H1 (cell line): Measurements from ENCODE around the gene ERP44. TPM values are rescaled to one million over a fixed set of nuclear protein-coding genes. Genes with fewer than 3 reads are reported as not detected.

Experiments used
- CTCF ChIA-PET: fragments of 300-600 bp; sonication (Branson Sonifier 250); formaldehyde crosslinking; loops from one replicate; lab custom pipeline; 2021; ENCODE audit not compliant: partially characterized antibody; lab: Charles Lee
- POLR2A ChIA-PET: fragments of 300-600 bp; sonication (Branson Sonifier 250); formaldehyde crosslinking; loops from one replicate; lab custom pipeline; 2021; ENCODE audit warnings: inconsistent platforms; ENCODE audit not compliant: partially characterized antibody; lab: Charles Lee
- DNase-seq, 2 experiments: peaks; one replicate each; pipeline versions ENCODE4 v3.0.0 to v3.0.0-alpha.2; 2010 to 2022; ENCODE audit warnings: low spot score in 2 of 2, low read depth in 1 of 2, mixed read lengths in 1 of 2
- FAIRE-seq: peaks from 2 replicates; lab custom pipeline; 2011; peaks lifted over from hg19 to GRCh38; lab: Jason Lieb, UNC
- H2AFZ ChIP-seq: 2 replicates; pipeline ENCODE4 v1.8.1; 2012; ENCODE audit warnings: low read length, inconsistent platforms
- H2AK5ac ChIP-seq: 2 replicates; pipeline ENCODE4 v1.6.1; 2013; ENCODE audit warnings: low read depth, low read length
- H2BK120ac ChIP-seq: replicated peaks from 2 replicates; pipeline ENCODE3; 2013; ENCODE audit warnings: low read depth, low read length, inconsistent platforms
- H2BK12ac ChIP-seq: 2 replicates; pipeline ENCODE4 v1.6.1; 2013; ENCODE audit warnings: low read depth, low read length
- H2BK15ac ChIP-seq: 2 replicates; pipeline ENCODE4 v1.6.1; 2013; ENCODE audit warnings: low read length
- H2BK20ac ChIP-seq: 2 replicates; pipeline ENCODE4 v1.6.1; 2013; ENCODE audit warnings: low read length
- H2BK5ac ChIP-seq: 2 replicates; pipeline ENCODE4 v1.6.1; 2013; ENCODE audit warnings: low read depth, low read length
- H3K14ac ChIP-seq: 2 replicates; pipeline ENCODE4 v1.6.1; 2013; ENCODE audit warnings: inconsistent platforms; ENCODE audit not compliant: insufficient read length
- H3K18ac ChIP-seq: 2 replicates; pipeline ENCODE4 v1.6.1; 2013; ENCODE audit warnings: low read length; ENCODE audit errors: extremely low read depth
- H3K23ac ChIP-seq: 2 replicates; pipeline ENCODE4 v1.6.1; 2013; ENCODE audit warnings: inconsistent platforms; ENCODE audit not compliant: insufficient read length
- H3K23me2 ChIP-seq: 2 replicates; pipeline ENCODE4 v1.6.1; 2013; ENCODE audit warnings: low read depth, low read length
- H3K27ac ChIP-seq: 2 replicates; pipeline ENCODE4 v1.6.1; 2011; ENCODE audit warnings: low read depth, low read length, inconsistent platforms
- H3K27me3 ChIP-seq, 4 experiments: replicated peaks in 1 of 4; 1 replicate in 1 of 4; 2 replicates in 3 of 4; pipeline versions ENCODE4 v1.6.1 to v1.8.1; 2011 to 2013; ENCODE audit warnings: low read length in 3 of 4, mild to moderate bottlenecking in 3 of 4, inconsistent platforms in 2 of 4, mixed read lengths in 2 of 4, moderate library complexity in 1 of 4; ENCODE audit not compliant: control insufficient read depth in 3 of 4, insufficient read depth in 3 of 4; ENCODE audit errors: extremely low read depth in 1 of 4
- H3K36me3 ChIP-seq, 4 experiments: 2 replicates each; pipeline versions ENCODE4 v1.6.1 to v1.8.1; 2011 to 2013; ENCODE audit warnings: mild to moderate bottlenecking in 4 of 4, low read length in 3 of 4, moderate library complexity in 2 of 4, control low read depth in 1 of 4, inconsistent platforms in 1 of 4; ENCODE audit not compliant: insufficient read depth in 4 of 4, control insufficient read depth in 2 of 4
- H3K4ac ChIP-seq: replicated peaks from 2 replicates; pipeline ENCODE3; 2013; ENCODE audit warnings: low read length, low read depth, mixed read lengths, inconsistent platforms; ENCODE audit not compliant: insufficient read length
- H3K4me1 ChIP-seq, 4 experiments: replicated peaks in 1 of 4; 1 replicate in 1 of 4; 2 replicates in 3 of 4; pipeline versions ENCODE4 v1.6.1 to v1.8.1; 2011 to 2013; ENCODE audit warnings: low read length in 3 of 4, inconsistent platforms in 2 of 4, mixed read lengths in 1 of 4; ENCODE audit not compliant: insufficient read depth in 4 of 4, control insufficient read depth in 3 of 4
- H3K4me2 ChIP-seq, 2 experiments: 2 replicates each; pipeline versions ENCODE4 v1.6.1 to v1.8.1; 2011 to 2013; ENCODE audit warnings: low read depth in 2 of 2, low read length in 2 of 2, control low read depth in 1 of 2, inconsistent platforms in 1 of 2, mild to moderate bottlenecking in 1 of 2; ENCODE audit not compliant: insufficient read depth in 1 of 2
- H3K4me3 ChIP-seq, 4 experiments: fragments of 200-600, 300-600 bp in 1 of 4; sonication (generic), shearing (Covaris generic), sonication (Bioruptor Twin) in 1 of 4; 2 replicates each; pipeline versions ENCODE4 v1.5.1 to v1.8.1; 2011 to 2016; ENCODE audit warnings: low read length in 4 of 4, low read depth in 3 of 4, control low read depth in 2 of 4, inconsistent platforms in 2 of 4, mild to moderate bottlenecking in 2 of 4, mixed read lengths in 1 of 4, moderate library complexity in 1 of 4; ENCODE audit not compliant: insufficient read depth in 2 of 4; ENCODE audit errors: extremely low read depth in 1 of 4
- H3K56ac ChIP-seq: replicated peaks from 2 replicates; pipeline ENCODE3; 2013; ENCODE audit warnings: low read depth, mild to moderate bottlenecking, mixed read lengths, low read length, inconsistent platforms; ENCODE audit not compliant: insufficient read length
- H3K79me1 ChIP-seq: 2 replicates; pipeline ENCODE4 v1.6.1; 2013; ENCODE audit warnings: low read depth, low read length, control low read depth
- H3K79me2 ChIP-seq, 2 experiments: 2 replicates each; pipeline versions ENCODE4 v1.6.1 to v1.8.1; 2012 to 2013; ENCODE audit warnings: low read length in 2 of 2, mild to moderate bottlenecking in 2 of 2, inconsistent platforms in 1 of 2; ENCODE audit not compliant: insufficient read depth in 2 of 2, control insufficient read depth in 1 of 2
- H3K9ac ChIP-seq, 4 experiments: replicated peaks in 1 of 4; 1 replicate in 1 of 4; 2 replicates in 3 of 4; pipeline versions ENCODE4 v1.6.1 to v1.8.1; 2011 to 2013; ENCODE audit warnings: low read depth in 3 of 4, low read length in 3 of 4, control low read depth in 2 of 4, mild to moderate bottlenecking in 2 of 4, moderate library complexity in 2 of 4, inconsistent platforms in 1 of 4; ENCODE audit errors: extremely low read depth in 1 of 4
- H3K9me3 ChIP-seq, 2 experiments: 2 replicates each; pipeline versions ENCODE4 v1.6.1 to v1.8.1; 2012 to 2013; ENCODE audit warnings: mild to moderate bottlenecking in 2 of 2, moderate library complexity in 2 of 2, control low read depth in 1 of 2, inconsistent platforms in 1 of 2, low read depth in 1 of 2, low read length in 1 of 2, mixed read lengths in 1 of 2; ENCODE audit not compliant: insufficient read depth in 2 of 2
- H4K20me1 ChIP-seq, 2 experiments: replicated peaks in 1 of 2; 2 replicates each; pipeline versions ENCODE3 to v1.8.1; 2011 to 2013; ENCODE audit warnings: inconsistent platforms in 2 of 2, low read length in 2 of 2, mild to moderate bottlenecking in 1 of 2; ENCODE audit not compliant: insufficient read depth in 2 of 2, control insufficient read depth in 1 of 2
- H4K5ac ChIP-seq: 2 replicates; pipeline ENCODE4 v1.6.1; 2013; ENCODE audit warnings: low read length, low read depth, mixed read lengths, inconsistent platforms; ENCODE audit not compliant: insufficient read length
- H4K8ac ChIP-seq: 2 replicates; pipeline ENCODE4 v1.8.0; 2013; ENCODE audit warnings: mild to moderate bottlenecking, moderate library complexity, low read length, inconsistent platforms; ENCODE audit not compliant: insufficient read depth; ENCODE audit errors: extremely low read depth
- H4K91ac ChIP-seq: replicated peaks from 2 replicates; pipeline ENCODE3; 2013; ENCODE audit warnings: low read length, mixed read lengths, inconsistent platforms; ENCODE audit not compliant: insufficient read length
- ASH2L ChIP-seq: fragments of 200-600, 300-600 bp; sonication (generic); IDR thresholded peaks from one replicate; pipeline ENCODE4 v1.7.1; 2017; ENCODE audit warnings: low read length
- HDAC2 ChIP-seq, 2 experiments: fragments of 300-600 bp in 1 of 2; sonication (generic) in 1 of 2; IDR thresholded peaks; 2 replicates each; pipeline ENCODE4 v1.6.1; 2011 to 2012; ENCODE audit warnings: low read depth in 2 of 2, low read length in 2 of 2, mild to moderate bottlenecking in 2 of 2, moderate library complexity in 2 of 2, borderline replicate concordance in 1 of 2, inconsistent platforms in 1 of 2
- RAD21 ChIP-seq, 2 experiments: IDR thresholded peaks in 1 of 2; conservative IDR thresholded peaks in 1 of 2; 2 replicates each; pipeline ENCODE4 v1.6.1; 2011; ENCODE audit warnings: low read depth in 2 of 2, low read length in 2 of 2, improper control_type of control experiment in 1 of 2, inconsistent platforms in 1 of 2, mild to moderate bottlenecking in 1 of 2, moderate library complexity in 1 of 2
- RBBP5 ChIP-seq: IDR thresholded peaks from 2 replicates; pipeline ENCODE4 v1.7.1; 2012; ENCODE audit warnings: low read depth, mild to moderate bottlenecking, inconsistent platforms, low read length, moderate library complexity, borderline replicate concordance
- SAP30 ChIP-seq: fragments of 300-600 bp; sonication (generic); IDR thresholded peaks from 2 replicates; pipeline ENCODE4 v1.7.1; 2012; ENCODE audit warnings: low read length, moderate library complexity, mild to moderate bottlenecking, inconsistent platforms; ENCODE audit not compliant: insufficient read depth, insufficient replicate concordance
- SIN3A ChIP-seq, 2 experiments: IDR thresholded peaks in 1 of 2; conservative IDR thresholded peaks in 1 of 2; 2 replicates each; pipeline ENCODE4 v1.6.1; 2011 to 2012; ENCODE audit warnings: low read length in 2 of 2, improper control_type of control experiment in 1 of 2, low read depth in 1 of 2, mild to moderate bottlenecking in 1 of 2
- SP1 ChIP-seq: IDR thresholded peaks from 2 replicates; pipeline ENCODE4 v1.6.1; 2011; ENCODE audit warnings: low read depth, low read length
- TBP ChIP-seq: IDR thresholded peaks from 2 replicates; pipeline ENCODE4 v1.6.1; 2011; ENCODE audit warnings: low read depth, low read length, improper control_type of control experiment
- WGBS, 2 experiments: shearing (Covaris generic) in 1 of 2; methylation state at CpG; one replicate each; pipeline versions ENCODE4 v1.1.6 to v1.1.7; 2013 to 2015; ENCODE audit warnings: low lambda C conversion rate in 2 of 2, mixed read lengths in 2 of 2, inconsistent platforms in 1 of 2, low coverage in 1 of 2, missing lambda C conversion rate in 1 of 2; ENCODE audit not compliant: insufficient replicate concordance in 2 of 2, insufficient coverage in 1 of 2, insufficient read length in 1 of 2; ENCODE audit errors: extremely low coverage in 1 of 2, missing lambda C conversion rate in 1 of 2; 5-methylcytosine and 5-hydroxymethylcytosine counted together
- polyA plus RNA-seq, 7 experiments: library from polyadenylated mRNA; depleted of rRNA in 3 of 7; stranded (reverse) in 5 of 7; unstranded in 2 of 7; fragments of >200 nt in 5 of 7; fragments of 200-250 nt in 2 of 7; gene quantifications; 1 replicate in 5 of 7; 2 replicates in 1 of 7; 4 replicates in 1 of 7; pipeline versions ENCODE4 v1.2.1 to v1.2.3, GENCODE V29; 2011 to 2013; ENCODE audit warnings: missing spikeins in 2 of 7, mixed read lengths in 2 of 7
- total RNA-seq: library from RNA; stranded (reverse); fragmentation: NEBNext Ultra II Directional; extraction: Animal tissue kit (Norgen Biotek cat#: 25700); gene quantifications from 2 replicates; pipeline ENCODE4 v1.2.1, GENCODE V29; 2021

The ERP44 gene
- total and polyA plus RNA-seq, 2 of the 8 experiments (the other 6 are each of a cell fraction or from before 2014, with no cell fraction given) = 5.7 to 15.6 TPM

GRCh38 chr9:100098046-100098886, 534 bp downstream of the ERP44 start:
- Histone ChIP-seq H3K4me2 (peak overlapping the region; percentile 82 to 83), H3K27ac (no peak overlapping the region), H3K14ac (no peak overlapping the region), H2BK12ac (no peak overlapping the region; the same call in 1 of the 2 replicates), H2BK20ac (no peak overlapping the region), H2BK120ac (no peak overlapping the region), H3K4me1 (peaks cover 0 to 5% (median 3%) of the 10 kb centered on the region in 4 experiments; a peak in 3 of 7 replicates), H4K91ac (no peak overlapping the region), H4K20me1 (peaks cover 0 to 8% of the 10 kb centered on the region in 2 experiments), H3K36me3 (no peaks in the 10 kb centered on the region), H2AFZ (peak overlapping the region; percentile 91), H3K9ac (peak overlapping the region; percentile 55 to 81 (median 67)), H3K79me2 (peaks cover 0 to 38% of the 10 kb centered on the region in 2 experiments; a peak in 2 of 4 replicates), H3K27me3 (no peaks in the 10 kb centered on the region), H3K56ac (peak overlapping the region; percentile 56), H3K9me3 (no peaks in the 10 kb centered on the region), H3K18ac (no peak overlapping the region), H2AK5ac (no peak overlapping the region), H2BK15ac (no peak overlapping the region), H3K79me1 (no peaks in the 10 kb centered on the region), H3K4me3 (peak overlapping the region; percentile 85 to 98 (median 97)), H3K23me2 (peaks cover 9% of the 10 kb centered on the region), H3K23ac (no peak overlapping the region), H3K4ac (no peak overlapping the region), H4K8ac (peak overlapping the region; percentile 86; the same call in 1 of the 2 replicates), H2BK5ac (peak overlapping the region; percentile 79; the same call in 1 of the 2 replicates), H4K5ac (no peak overlapping the region)
- DNase-seq (peak in 1 of 2 experiments; percentile 68), FAIRE-seq (peak; percentile 50)
- 5% methylated on average over 37 of the region's 37 CpGs; no CpG with 5 or more reads in 1 of the 2 experiments for WGBS, 2 experiments
- TF ChIP-seq RBBP5 (peak; percentile 28; the same call in 1 of the 2 replicates), HDAC2 (IDR thresholded peaks at IDR 0.05; ENCODE audit: borderline replicate concordance in 1 of 2, low read depth in 2 of 2, low read length in 2 of 2) (peak; percentile 59 to 70; a peak in 1 of 4 replicates), SIN3A (conservative IDR thresholded peaks at IDR 0.05 in 1 of 2, IDR thresholded peaks at IDR 0.05 in 1 of 2; ENCODE audit: low read depth in 1 of 2, low read length in 2 of 2) (peak in 1 of 2 experiments; percentile 73; a peak in 1 of 4 replicates), ASH2L (peak; percentile 72), RAD21 (IDR thresholded peaks at IDR 0.05 in 1 of 2, conservative IDR thresholded peaks at IDR 0.05 in 1 of 2; ENCODE audit: low read depth in 2 of 2, low read length in 2 of 2) (no peak), SAP30 (peak; percentile 96), SP1 (no peak), TBP (peak; percentile 21; the same call in 1 of the 2 replicates)
- CTCF ChIA-PET = interaction anchor here (0.6 kb wide), 1 partner anchor 71 kb away, joined by 3 read pairs; no protein-coding TSS in a partner anchor
- POLR2A ChIA-PET = interaction anchor here (0.9 to 2.7 kb wide), 3 partner anchors 8 to 18 kb away, joined by 3 to 10 read pairs (median 5); no protein-coding TSS in a partner anchor
